Measurements from ENCODE around the gene TAS2R31. TPM values are rescaled to one million over a fixed set of nuclear protein-coding genes. Genes with fewer than 3 reads are reported as not detected.
"Not testable (repeated sequence)": the region's sequence is repeated elsewhere in the genome, so short reads cannot be mapped to it uniquely, and the experiment has no call there.

The TAS2R31 gene
- total and polyA plus RNA-seq, 10 of the 15 experiments (the other 5 are each of a cell fraction or from before 2014, with no cell fraction given): 0.09 to 4.9 (median 0.77) TPM

GRCh38 chr12:11041366-11041765 lies 10.2 kb upstream of the TAS2R31 start:
- H3K27me3 ChIP-seq (replicated peaks in 1 of 2; ENCODE audit: control insufficient read depth in 2 of 2, insufficient read depth in 2 of 2, low read length in 1 of 2); H3K4me2 ChIP-seq (ENCODE audit: control insufficient read depth, insufficient read depth); H3K79me2 ChIP-seq (ENCODE audit: control insufficient read depth, insufficient read depth, low read length); POLR2A ChIA-PET; H3K27ac ChIP-seq (ENCODE audit: control insufficient read depth, insufficient read depth); ATAC-seq; FAIRE-seq; H2AFZ ChIP-seq (ENCODE audit: control insufficient read depth, low read depth, low read length); H3K9ac ChIP-seq (ENCODE audit: control insufficient read depth, insufficient read depth, low read length); BruUV-seq (replicated peaks); SMC1A ChIA-PET (ENCODE audit: uncharacterized antibody, unreplicated experiment); H3K4me3 ChIP-seq; H3K4me1 ChIP-seq (ENCODE audit: control insufficient read depth, insufficient read depth, low read length); H3K9me3 ChIP-seq (replicated peaks; ENCODE audit: control insufficient read depth, insufficient read depth, low read length); in situ Hi-C loops (cut with MboI); RAD21 ChIA-PET (ENCODE audit: unreplicated experiment); CTCF ChIA-PET; H3K36me3 ChIP-seq (ENCODE audit: control insufficient read depth in 2 of 2, insufficient read depth in 2 of 2, low read length in 1 of 2); H4K20me1 ChIP-seq (ENCODE audit: control insufficient read depth, insufficient read depth); intact Hi-C loops (cut with micrococcal nuclease; ENCODE audit: unreplicated experiment); DNase-seq (ENCODE audit: low read depth, low spot score): not testable (repeated sequence)
- 70% methylated on average over 2 of the region's 2 CpGs for WGBS (ENCODE audit: insufficient coverage, insufficient replicate concordance, low lambda C conversion rate, missing lambda C conversion rate)

- ChIA-PET RAD21 (ENCODE audit: unreplicated experiment) (no interaction called here), POLR2A (no interaction called here), CTCF (no interaction called here), SMC1A (ENCODE audit: uncharacterized antibody, unreplicated experiment) (no interaction called here)
- DNase-seq (ENCODE audit: low read depth, low spot score) (no peak), ATAC-seq (no peak), FAIRE-seq (no peak)
- WGBS (ENCODE audit: insufficient coverage, insufficient replicate concordance, low lambda C conversion rate, missing lambda C conversion rate): 96% methylated on average over 1 of the region's 1 CpG
- Histone ChIP-seq H3K4me3 (no peak overlapping the region), H3K4me1 (ENCODE audit: control insufficient read depth, insufficient read depth, low read length) (no peaks in the 10 kb centered on the region), H4K20me1 (ENCODE audit: control insufficient read depth, insufficient read depth) (no peaks in the 10 kb centered on the region), H2AFZ (ENCODE audit: control insufficient read depth, low read depth, low read length) (no peak overlapping the region), H3K27me3 (replicated peaks in 1 of 2; ENCODE audit: control insufficient read depth in 2 of 2, insufficient read depth in 2 of 2, low read length in 1 of 2) (no peaks in the 10 kb centered on the region), H3K9ac (ENCODE audit: control insufficient read depth, insufficient read depth, low read length) (no peak overlapping the region), H3K79me2 (ENCODE audit: control insufficient read depth, insufficient read depth, low read length) (no peaks in the 10 kb centered on the region; the same call in 1 of the 2 replicates), H3K4me2 (ENCODE audit: control insufficient read depth, insufficient read depth) (no peak overlapping the region), H3K36me3 (ENCODE audit: control insufficient read depth in 2 of 2, insufficient read depth in 2 of 2, low read length in 1 of 2) (no peaks in the 10 kb centered on the region; a peak in 1 of 4 replicates), H3K9me3 (replicated peaks; ENCODE audit: control insufficient read depth, insufficient read depth, low read length) (no peaks in the 10 kb centered on the region; the same call in 2 of the 3 replicates), H3K27ac (ENCODE audit: control insufficient read depth, insufficient read depth) (no peak overlapping the region)
- TF ChIP-seq MTA3 (IDR thresholded peaks at IDR 0.05; ENCODE audit: borderline replicate concordance, low read length) (no peak), CBFB (IDR thresholded peaks at IDR 0.05; ENCODE audit: low read depth) (no peak), ZNF24 (IDR thresholded peaks at IDR 0.05) (no peak), RUNX3 (IDR thresholded peaks at IDR 0.05; ENCODE audit: low read length) (no peak), IKZF1 (conservative IDR thresholded peaks at IDR 0.05) (no peak), EED (IDR thresholded peaks at IDR 0.05; ENCODE audit: low read depth) (no peak), NFYB (IDR thresholded peaks at IDR 0.05; ENCODE audit: insufficient read depth, low read depth, low read length) (no peak), TCF7 (IDR thresholded peaks at IDR 0.05; ENCODE audit: borderline replicate concordance) (no peak), ESRRA (IDR thresholded peaks at IDR 0.05; ENCODE audit: low read length) (no peak), NR2C2 (IDR thresholded peaks at IDR 0.05; ENCODE audit: borderline replicate concordance, control insufficient read depth, insufficient read length, low read depth) (no peak), RCOR1 (conservative IDR thresholded peaks at IDR 0.05; ENCODE audit: low read depth, low read length) (no peak), CHD2 (IDR thresholded peaks at IDR 0.05; ENCODE audit: borderline replicate concordance, low read depth, low read length) (no peak), SMAD5 (IDR thresholded peaks at IDR 0.05; ENCODE audit: low read depth) (no peak), ZNF384 (IDR thresholded peaks at IDR 0.05; ENCODE audit: borderline replicate concordance, low read depth, low read length) (no peak), ZNF622 (IDR thresholded peaks at IDR 0.05) (no peak), ZSCAN29 (IDR thresholded peaks at IDR 0.05) (no peak), ATF7 (IDR thresholded peaks at IDR 0.05; ENCODE audit: low read depth) (no peak)
- in situ Hi-C loops (cut with MboI): no loop called here
- intact Hi-C loops (cut with micrococcal nuclease; ENCODE audit: unreplicated experiment): no loop called here
- BruUV-seq (replicated peaks): no TSS peak
Measured at GRCh38 chr12:11040162-11040561, 9.0 kb upstream of the TAS2R31 start.
